A549 (cell line): Measurements from ENCODE around the gene NACC2. TPM values are rescaled to one million over a fixed set of nuclear protein-coding genes. Genes with fewer than 3 reads are reported as not detected.

Experiments used
- ATAC-seq, 2 experiments: fragments of 200-7000 bp in 1 of 2; fragments of >200 bp in 1 of 2; cut with Nextera tagmentation in 1 of 2; cut with Tn5 transposase in 1 of 2; 3 replicates each; pipeline versions ENCODE4 v1.8.0 to v1.9.1; 2018 to 2020; ENCODE audit warnings: mild to moderate bottlenecking in 1 of 2, moderate library complexity in 1 of 2
- CTCF ChIA-PET: fragments of 300-600 bp; sonication (Branson Sonifier 250); formaldehyde crosslinking; extraction: SDS; loops from one replicate; lab custom pipeline; 2021; ENCODE audit warnings: antibody characterized with exemption, inconsistent platforms; lab: Yijun Ruan, JAX
- POLR2A ChIA-PET: fragments of 350-600 bp; formaldehyde crosslinking; extraction: SDS; loops from one replicate; lab custom pipeline; 2021; ENCODE audit warnings: antibody characterized with exemption, inconsistent platforms; lab: Yijun Ruan, JAX
- DNase-seq, 2 experiments: peaks; one replicate each; pipeline versions ENCODE4 v3.0.0 to v3.0.0-alpha.2; 2011 to 2016; ENCODE audit warnings: low read depth in 1 of 2, low spot score in 1 of 2
- FAIRE-seq: peaks from 2 replicates; lab custom pipeline; 2011; peaks lifted over from hg19 to GRCh38; lab: Jason Lieb, UNC
- H3K27ac ChIP-seq, 2 experiments: fragments of >200 bp; sonication (Bioruptor Twin); formaldehyde crosslinking; 3 replicates each; pipeline ENCODE4 v1.5.1; 2016 to 2017
- H3K4me1 ChIP-seq: fragments of >200 bp; sonication (Bioruptor Twin); formaldehyde crosslinking; 3 replicates; pipeline ENCODE4 v1.6.1; 2016
- H3K4me2 ChIP-seq: fragments of >200 bp; sonication (Bioruptor Twin); formaldehyde crosslinking; 3 replicates; pipeline ENCODE4 v1.6.1; 2016
- H3K4me3 ChIP-seq: fragments of >200 bp; sonication (Bioruptor Twin); formaldehyde crosslinking; 3 replicates; pipeline ENCODE4 v1.5.1; 2016
- H3K9me3 ChIP-seq: fragments of >200 bp; sonication (Bioruptor Twin); formaldehyde crosslinking; 3 replicates; pipeline ENCODE4 v1.6.1; 2016
- CBX2 ChIP-seq: fragments of 200-600 bp; sonication (generic); IDR thresholded peaks from 2 replicates; pipeline ENCODE4 v1.6.1; 2016; ENCODE audit warnings: low read depth, mild to moderate bottlenecking, borderline replicate concordance
- CEBPB ChIP-seq, 2 experiments: fragments of >200 bp in 1 of 2; sonication (Bioruptor Twin) in 1 of 2; formaldehyde crosslinking in 1 of 2; IDR thresholded peaks; 2 replicates each; pipeline ENCODE4 v1.6.1; 2012 to 2016
- E2F6 ChIP-seq: IDR thresholded peaks from 2 replicates; pipeline ENCODE4 v1.6.1; 2012; ENCODE audit warnings: low read depth, borderline replicate concordance
- EHF ChIP-seq: fragments of 250-450 bp; sonication (Bioruptor Pico); IDR thresholded peaks from 2 replicates; pipeline ENCODE4 v1.5.0; 2020; ENCODE audit warnings: mild to moderate bottlenecking
- EP300 ChIP-seq, 2 experiments: fragments of >200 bp; sonication (Bioruptor Twin); formaldehyde crosslinking; IDR thresholded peaks; 2 replicates in 1 of 2; 3 replicates in 1 of 2; pipeline ENCODE4 v1.6.1; 2016 to 2017
- ESRRA ChIP-seq: fragments of 150-350 bp; IDR thresholded peaks from 2 replicates; pipeline ENCODE4 v1.6.1; 2014; ENCODE audit warnings: mild to moderate bottlenecking, low read length, borderline replicate concordance
- FOXS1 ChIP-seq: fragments of 250-450 bp; sonication (Bioruptor Pico); IDR thresholded peaks from 2 replicates; pipeline ENCODE4 v1.5.0; 2020; ENCODE audit warnings: mild to moderate bottlenecking, moderate library complexity
- JUNB ChIP-seq: fragments of >200 bp; sonication (Bioruptor Twin); formaldehyde crosslinking; IDR thresholded peaks from 2 replicates; pipeline ENCODE4 v1.6.1; 2016
- MAFK ChIP-seq: fragments of 450-650 bp; IDR thresholded peaks from 2 replicates; pipeline ENCODE4 v1.6.1; 2014; ENCODE audit not compliant: partially characterized antibody
- MAX ChIP-seq: IDR thresholded peaks from 2 replicates; pipeline ENCODE4 v1.6.1; 2012
- NPAS2 ChIP-seq: fragments of 250-450 bp; sonication (Bioruptor Pico); IDR thresholded peaks from 2 replicates; pipeline ENCODE4 v1.8.0; 2022; ENCODE audit warnings: mild to moderate bottlenecking, moderate library complexity, borderline replicate concordance
- NR3C1 ChIP-seq: fragments of >200 bp; sonication (Bioruptor Twin); formaldehyde crosslinking; IDR thresholded peaks from 3 replicates; pipeline ENCODE4 v1.6.1; 2017
- PHF8 ChIP-seq: fragments of 200-600 bp; sonication (generic); IDR thresholded peaks from 2 replicates; pipeline ENCODE4 v1.6.1; 2016; ENCODE audit warnings: low read depth, mild to moderate bottlenecking, antibody characterized with exemption, moderate library complexity, borderline replicate concordance
- POLR2A ChIP-seq: IDR thresholded peaks from 2 replicates; pipeline ENCODE4 v1.6.1; 2012; ENCODE audit warnings: mild to moderate bottlenecking, low read length
- RAD21 ChIP-seq, 2 experiments: fragments of >200 bp in 1 of 2; sonication (Bioruptor Twin) in 1 of 2; formaldehyde crosslinking in 1 of 2; IDR thresholded peaks in 1 of 2; conservative IDR thresholded peaks in 1 of 2; 2 replicates in 1 of 2; 3 replicates in 1 of 2; pipeline ENCODE4 v1.6.1; 2012 to 2018; ENCODE audit warnings: inconsistent platforms in 1 of 2
- RARB ChIP-seq: fragments of 250-450 bp; sonication (Bioruptor Pico); IDR thresholded peaks from 2 replicates; pipeline ENCODE4 v1.8.0; 2021; ENCODE audit warnings: mild to moderate bottlenecking, moderate library complexity
- RFX5 ChIP-seq: fragments of 450-650 bp; IDR thresholded peaks from 2 replicates; pipeline ENCODE4 v1.7.1; 2014; ENCODE audit warnings: antibody characterized with exemption, mild to moderate bottlenecking, moderate library complexity
- RNF2 ChIP-seq: fragments of 200-600 bp; sonication (generic); IDR thresholded peaks from 2 replicates; pipeline ENCODE4 v1.6.1; 2016; ENCODE audit warnings: low read depth, mild to moderate bottlenecking, antibody characterized with exemption, moderate library complexity, borderline replicate concordance
- SREBF2 ChIP-seq: fragments of 450-650 bp; IDR thresholded peaks from 2 replicates; pipeline ENCODE4 v1.6.1; 2014; ENCODE audit warnings: mild to moderate bottlenecking, moderate library complexity
- ZNF302 ChIP-seq: fragments of 250-450 bp; sonication (Bioruptor Pico); IDR thresholded peaks from 2 replicates; pipeline ENCODE4 v1.9.0; 2021; ENCODE audit warnings: inconsistent platforms, mild to moderate bottlenecking, moderate library complexity
- WGBS: methylation state at CpG from one replicate; pipeline ENCODE4 v1.1.6; 2017; ENCODE audit errors: missing lambda C conversion rate; 5-methylcytosine and 5-hydroxymethylcytosine counted together
- polyA plus RNA-seq, 4 experiments: library from polyadenylated mRNA; depleted of rRNA in 3 of 4; stranded (reverse); fragments of >200 nt; fragmentation: RNase III in 1 of 4; extraction: RNeasy Plus Mini Kit Qiagen cat#74134 plus additional on column Dnase treatment in 1 of 4; gene quantifications; 2 replicates in 3 of 4; 3 replicates in 1 of 4; pipeline ENCODE4 v1.2.3, GENCODE V29; 2011 to 2017
- TF ChIP-seq, protein P1 (sequence below): fragments of 150-350 bp; IDR thresholded peaks from 2 replicates; pipeline ENCODE4 v1.6.1; 2014; ENCODE audit warnings: low read depth, mild to moderate bottlenecking, low read length
- TF ChIP-seq, protein P2 (sequence below): fragments of 250-450 bp; sonication (Bioruptor Pico); IDR thresholded peaks from 2 replicates; pipeline ENCODE4 v1.5.0; 2021; ENCODE audit warnings: mild to moderate bottlenecking, moderate library complexity, borderline replicate concordance

Gene NACC2
- polyA plus RNA-seq, 2 of the 4 experiments (the other 2 are of a cell fraction) = 16.1 to 28.4 TPM

- H3K4me1 ChIP-seq = peaks cover 31% of the 10 kb centered on the region
- 86% methylated on average over 13 of the region's 23 CpGs for WGBS
- FAIRE-seq = no peak
- no peak for DNase-seq
- ChIA-PET POLR2A (no interaction called here), CTCF (interaction anchor here (0.7 to 3.6 kb wide), 4 partner anchors 10 to 113 kb away, joined by 3 to 27 read pairs (median 10); no protein-coding TSS in a partner anchor)
- TF ChIP-seq RARB (CRISPR knock-in tag) (no peak), POLR2A (no peak), PHF8 (no peak), RNF2 (no peak), JUNB (no peak), NR3C1 (no peak), ESRRA (no peak), EP300 (IDR thresholded peaks at IDR 0.05) (no peak), E2F6 (no peak), MAFK (no peak), RFX5 (no peak), CBX2 (no peak), ZNF302 (CRISPR knock-in tag) (no peak)
- TF ChIP-seq, protein P1, sequence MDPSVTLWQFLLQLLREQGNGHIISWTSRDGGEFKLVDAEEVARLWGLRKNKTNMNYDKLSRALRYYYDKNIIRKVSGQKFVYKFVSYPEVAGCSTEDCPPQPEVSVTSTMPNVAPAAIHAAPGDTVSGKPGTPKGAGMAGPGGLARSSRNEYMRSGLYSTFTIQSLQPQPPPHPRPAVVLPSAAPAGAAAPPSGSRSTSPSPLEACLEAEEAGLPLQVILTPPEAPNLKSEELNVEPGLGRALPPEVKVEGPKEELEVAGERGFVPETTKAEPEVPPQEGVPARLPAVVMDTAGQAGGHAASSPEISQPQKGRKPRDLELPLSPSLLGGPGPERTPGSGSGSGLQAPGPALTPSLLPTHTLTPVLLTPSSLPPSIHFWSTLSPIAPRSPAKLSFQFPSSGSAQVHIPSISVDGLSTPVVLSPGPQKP = no peak
- TF ChIP-seq, protein P2, sequence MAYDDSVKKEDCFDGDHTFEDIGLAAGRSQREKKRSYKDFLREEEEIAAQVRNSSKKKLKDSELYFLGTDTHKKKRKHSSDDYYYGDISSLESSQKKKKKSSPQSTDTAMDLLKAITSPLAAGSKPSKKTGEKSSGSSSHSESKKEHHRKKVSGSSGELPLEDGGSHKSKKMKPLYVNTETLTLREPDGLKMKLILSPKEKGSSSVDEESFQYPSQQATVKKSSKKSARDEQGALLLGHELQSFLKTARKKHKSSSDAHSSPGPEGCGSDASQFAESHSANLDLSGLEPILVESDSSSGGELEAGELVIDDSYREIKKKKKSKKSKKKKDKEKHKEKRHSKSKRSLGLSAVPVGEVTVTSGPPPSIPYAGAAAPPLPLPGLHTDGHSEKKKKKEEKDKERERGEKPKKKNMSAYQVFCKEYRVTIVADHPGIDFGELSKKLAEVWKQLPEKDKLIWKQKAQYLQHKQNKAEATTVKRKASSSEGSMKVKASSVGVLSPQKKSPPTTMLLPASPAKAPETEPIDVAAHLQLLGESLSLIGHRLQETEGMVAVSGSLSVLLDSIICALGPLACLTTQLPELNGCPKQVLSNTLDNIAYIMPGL (CRISPR knock-in tag) = no peak
- no peak overlapping the region for H3K4me3 ChIP-seq
- no peaks in the 10 kb centered on the region for H3K9me3 ChIP-seq
- H3K4me2 ChIP-seq = no peak overlapping the region
- no peak overlapping the region; a peak in 1 of 6 replicates for H3K27ac ChIP-seq
- ATAC-seq = no peak
These were observed 14.4 kb downstream of the NACC2 start for GRCh38 chr9:136080716-136081112.

DNA sequence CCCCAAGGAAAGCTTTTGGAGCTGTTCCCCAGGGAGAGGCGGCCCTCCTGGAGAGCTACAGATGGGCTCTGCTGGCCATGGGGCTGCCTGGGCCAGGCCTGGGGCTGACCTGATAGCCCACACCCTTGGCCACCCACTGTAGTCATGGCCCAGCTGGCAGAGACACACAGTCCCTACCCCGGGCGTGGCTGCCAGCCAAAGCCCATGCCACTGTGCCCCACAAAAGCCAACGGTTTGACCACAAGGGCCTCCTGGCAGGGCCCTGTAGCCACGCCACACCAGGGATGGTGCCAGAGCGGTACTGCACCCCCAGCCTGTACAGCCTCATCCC, 15.2 kb downstream of the NACC2 start:
- ChIA-PET POLR2A (no interaction called here), CTCF (interaction anchor here (0.7 to 3.6 kb wide), 7 partner anchors 7 to 112 kb away, joined by 3 to 27 read pairs (median 5); no protein-coding TSS in a partner anchor)

DNA sequence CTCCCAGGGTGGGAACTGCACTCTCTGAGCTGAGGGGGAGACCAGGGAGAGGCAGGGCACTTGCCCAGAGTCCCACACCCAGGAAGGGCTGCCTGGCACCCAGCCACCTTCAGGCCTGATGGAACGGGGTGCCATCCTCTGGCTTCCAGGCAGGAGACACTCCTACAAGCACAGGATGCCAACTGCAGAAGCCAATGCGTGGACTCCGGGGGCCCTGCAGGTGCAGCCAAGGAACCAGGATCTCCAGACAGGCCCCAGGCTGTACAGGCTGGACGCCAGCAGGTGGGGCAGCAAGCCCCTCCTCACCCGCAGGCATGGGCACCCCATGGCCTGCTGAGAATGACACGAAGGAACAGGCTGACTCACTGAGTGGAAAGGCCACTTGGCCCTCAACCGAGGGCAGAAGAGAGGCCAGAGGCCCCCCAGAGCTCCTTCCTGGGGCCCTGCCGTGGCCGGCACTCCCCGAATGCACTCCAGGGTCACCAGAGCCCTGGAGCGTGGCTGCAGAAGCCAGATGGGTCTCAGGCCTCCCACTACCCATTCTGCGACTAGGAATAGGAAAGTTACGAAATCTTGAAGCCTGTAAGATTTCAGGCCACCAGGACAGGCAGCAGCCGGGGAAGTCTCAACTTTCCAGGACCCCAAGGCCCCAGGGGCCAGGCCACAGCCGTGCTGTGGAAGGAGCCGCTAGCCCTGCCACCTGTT, 15.7 kb downstream of the NACC2 start:
- H3K27ac ChIP-seq = peak overlapping the region; percentile 52 to 77; a peak in 5 of 6 replicates
- CTCF ChIA-PET = interaction anchor here (1.3 to 3.6 kb wide), 6 partner anchors 8 to 112 kb away, joined by 3 to 27 read pairs (median 5); no protein-coding TSS in a partner anchor
- POLR2A ChIA-PET = interaction anchor here (0.7 kb wide), 1 partner anchor 72 kb away, joined by 3 read pairs; no protein-coding TSS in a partner anchor
- peak overlapping the region; percentile 63 for H3K4me2 ChIP-seq
- no peak overlapping the region for H3K4me3 ChIP-seq
- TF ChIP-seq RAD21 (conservative IDR thresholded peaks at IDR 0.05 in 1 of 2, IDR thresholded peaks at IDR 0.05 in 1 of 2) (0 out of 5 replicates have a peak, but pooled peaks of 1 of the 2 experiments have one; percentile 10), FOXS1 (no peak), CBX2 (no peak), MAX (0 out of 2 replicates have a peak, but pooled peaks have one; percentile 31), CEBPB (IDR thresholded peaks at IDR 0.05) (peak; percentile 35 to 45; a peak in 2 of 4 replicates)
- TF ChIP-seq, all 56 proteins: peak for 3
- Histone ChIP-seq H3K4me1 (peaks cover 31% of the 10 kb centered on the region), H3K9me3 (no peaks in the 10 kb centered on the region)
- ATAC-seq (peak; percentile 51 to 61), DNase-seq (no peak), FAIRE-seq (no peak)
- WGBS = 47% methylated on average over 12 of the region's 16 CpGs

More for the DNA sequence above, 15.2 kb downstream of the NACC2 start:
- H3K9me3 ChIP-seq = no peaks in the 10 kb centered on the region
- ATAC-seq = peak; percentile 35 to 42; a peak in 5 of 6 replicates
- WGBS = 89% methylated on average over 3 of the region's 6 CpGs
- peak overlapping the region; percentile 63 for H3K4me2 ChIP-seq
- peaks cover 31% of the 10 kb centered on the region for H3K4me1 ChIP-seq
- H3K27ac ChIP-seq = peak overlapping the region; percentile 52 to 77; a peak in 5 of 6 replicates
- TF ChIP-seq CBX2 (no peak), NPAS2 (no peak), SREBF2 (no peak), EHF (CRISPR knock-in tag) (no peak)
- TF ChIP-seq, all 56 proteins: peak for 0
- DNase-seq = no peak
- FAIRE-seq = no peak
- no peak overlapping the region for H3K4me3 ChIP-seq
